HG02852 (cell line): ENCODE data around the gene MYH7.
"Not testable (repeated sequence)": the region's sequence is repeated elsewhere in the genome, so short reads cannot be mapped to it uniquely, and the experiment has no call there.

Source experiments
- ATAC-seq: cut with Tn5 transposase; IDR thresholded peaks from one replicate; pipeline ENCODE4 v1.9.1; 2021; ENCODE audit warnings: mild to moderate bottlenecking, moderate library complexity; ENCODE audit not compliant: unreplicated experiment

MYH7 gene

DNA sequence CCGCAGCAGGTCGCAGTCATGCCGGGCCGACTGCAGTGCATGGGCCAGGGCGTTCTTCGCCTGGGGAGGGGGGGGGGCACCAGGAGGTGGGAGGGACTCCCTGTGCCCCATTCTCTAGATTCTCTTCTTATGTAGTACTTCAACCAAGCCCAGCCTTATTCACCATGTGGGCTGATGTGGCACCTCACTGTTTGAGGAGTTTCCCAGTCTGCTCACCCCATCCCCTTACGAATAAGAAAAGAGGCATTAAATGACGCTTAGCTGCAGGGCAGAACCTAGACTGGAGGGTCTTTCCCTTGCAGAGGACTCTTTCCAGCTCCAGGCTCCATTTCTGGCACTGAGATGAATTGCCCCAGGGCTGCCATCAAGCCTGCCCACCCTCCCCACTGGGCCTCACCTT lies 46.5 kb downstream of the MYH7 start:
- no peak for ATAC-seq

DNA sequence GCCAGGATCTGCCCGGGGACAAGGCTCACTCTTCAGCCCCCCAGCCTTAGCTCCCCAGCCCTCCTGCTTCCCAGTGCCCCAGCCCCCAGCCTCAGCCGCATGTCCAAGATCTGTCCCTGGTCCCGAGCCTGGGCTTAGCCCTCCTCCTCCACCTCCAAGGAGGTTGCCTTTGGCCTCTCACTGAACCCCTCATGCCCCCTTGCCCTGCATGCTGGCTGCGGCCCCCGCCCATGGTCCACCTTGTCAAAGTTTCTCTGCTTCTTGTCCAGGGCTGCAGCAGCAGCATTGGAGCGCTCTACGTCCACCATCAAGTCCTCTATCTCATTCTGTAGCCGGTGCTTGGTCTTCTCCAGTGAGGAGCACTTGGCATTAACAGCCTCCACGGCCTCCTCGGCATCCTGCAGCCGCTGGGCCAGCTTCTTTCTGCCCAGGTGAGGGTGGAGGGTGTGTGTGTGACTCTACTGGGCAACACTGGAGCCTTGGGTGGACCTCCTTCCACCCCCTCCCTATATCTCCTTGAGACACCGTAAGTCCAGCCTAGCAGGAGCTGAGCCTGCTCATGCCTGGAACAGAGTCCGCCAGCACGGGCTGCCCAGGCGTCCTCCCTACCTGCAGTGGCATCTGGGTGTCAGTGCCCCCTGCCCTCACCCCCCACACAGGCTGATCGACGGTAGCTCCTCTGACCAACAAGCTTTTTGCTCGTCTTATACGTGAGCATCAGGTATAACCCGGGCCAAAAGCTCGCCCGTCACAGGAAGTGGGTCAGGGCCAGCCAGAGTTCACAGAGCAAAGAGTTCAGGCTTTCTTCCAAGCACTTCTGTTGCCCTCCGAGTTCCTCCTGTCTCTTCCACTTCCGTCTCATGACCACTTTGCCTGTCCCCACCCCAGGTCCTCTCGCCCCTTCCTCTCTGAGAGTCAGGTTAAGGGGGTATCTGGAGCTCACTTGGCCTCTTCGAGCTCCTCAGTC lies 47.3 kb downstream of the MYH7 start:
- ATAC-seq: no peak

DNA sequence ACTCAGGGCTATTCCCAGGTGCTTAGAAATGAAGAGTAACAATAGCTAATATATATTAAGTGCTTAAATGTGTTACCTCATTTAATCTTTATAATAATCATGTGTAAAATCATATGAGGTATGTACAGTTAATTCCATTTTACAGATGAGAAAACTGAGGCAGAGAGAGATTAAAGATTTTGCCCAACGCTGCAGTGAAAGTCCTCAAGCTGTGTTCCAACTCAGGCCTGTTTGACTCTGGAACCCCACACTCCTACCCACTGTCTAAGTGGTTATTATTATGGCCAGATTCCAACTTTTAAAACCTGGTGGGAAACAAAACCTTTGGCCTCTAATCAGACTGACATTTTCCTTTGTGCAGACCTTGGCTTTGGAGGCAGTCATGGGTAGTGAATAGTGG lies 48.5 kb downstream of the MYH7 start:
- no peak for ATAC-seq

DNA sequence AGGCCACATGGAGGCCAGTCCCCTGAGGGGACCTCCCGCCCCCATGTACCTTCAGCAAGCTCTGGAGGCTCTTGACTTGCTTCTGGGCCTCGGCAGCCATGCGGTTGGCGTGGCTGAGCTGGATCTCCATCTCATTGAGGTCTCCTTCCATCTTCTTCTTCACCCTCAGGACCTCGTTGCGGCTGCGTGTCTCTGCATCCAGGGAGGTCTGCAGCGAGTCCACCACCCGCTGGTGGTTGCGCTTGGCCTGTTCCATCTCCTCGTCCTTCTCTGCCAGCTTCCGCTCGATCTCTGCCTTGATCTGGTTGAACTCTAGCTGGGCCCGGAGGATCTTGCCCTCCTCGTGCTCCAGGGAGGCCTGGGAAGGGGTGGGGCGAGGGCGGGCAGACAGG lies 49.2 kb downstream of the MYH7 start:
- not testable (repeated sequence) for ATAC-seq

DNA sequence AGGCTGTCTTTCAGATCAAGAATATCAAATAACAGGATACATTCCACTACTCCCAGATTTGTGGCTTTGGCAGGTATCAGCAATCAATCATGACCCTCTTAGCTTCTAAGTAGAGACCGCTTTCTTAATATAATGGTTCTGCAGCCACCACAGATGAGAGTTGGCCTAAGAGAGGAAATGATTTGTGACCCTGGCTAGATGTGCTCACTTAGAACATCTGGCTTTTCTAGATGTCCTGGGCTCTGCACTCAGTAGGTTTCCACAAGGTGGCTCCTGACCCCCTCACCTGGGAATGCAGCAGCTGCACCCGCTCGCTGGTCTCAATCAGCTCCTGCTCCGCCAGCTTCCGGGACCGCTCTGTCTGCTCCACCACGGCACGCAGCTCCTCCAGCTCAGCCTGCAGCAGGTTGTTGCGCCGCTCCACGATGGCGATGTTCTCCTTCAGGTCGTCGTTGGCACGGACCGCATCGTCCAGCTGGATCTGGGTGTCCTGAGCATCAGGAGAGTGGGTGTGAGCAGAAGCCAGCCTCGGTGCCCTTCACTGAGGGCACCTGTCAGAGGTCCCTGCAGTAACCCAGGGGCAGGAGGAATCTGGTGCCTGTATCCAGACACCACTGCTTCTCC lies 49.7 kb downstream of the MYH7 start:
- ATAC-seq: no peak

- ATAC-seq: no peak
Observed at GRCh38 chr14:23385244-23385641, 50.2 kb downstream of the MYH7 start.

DNA sequence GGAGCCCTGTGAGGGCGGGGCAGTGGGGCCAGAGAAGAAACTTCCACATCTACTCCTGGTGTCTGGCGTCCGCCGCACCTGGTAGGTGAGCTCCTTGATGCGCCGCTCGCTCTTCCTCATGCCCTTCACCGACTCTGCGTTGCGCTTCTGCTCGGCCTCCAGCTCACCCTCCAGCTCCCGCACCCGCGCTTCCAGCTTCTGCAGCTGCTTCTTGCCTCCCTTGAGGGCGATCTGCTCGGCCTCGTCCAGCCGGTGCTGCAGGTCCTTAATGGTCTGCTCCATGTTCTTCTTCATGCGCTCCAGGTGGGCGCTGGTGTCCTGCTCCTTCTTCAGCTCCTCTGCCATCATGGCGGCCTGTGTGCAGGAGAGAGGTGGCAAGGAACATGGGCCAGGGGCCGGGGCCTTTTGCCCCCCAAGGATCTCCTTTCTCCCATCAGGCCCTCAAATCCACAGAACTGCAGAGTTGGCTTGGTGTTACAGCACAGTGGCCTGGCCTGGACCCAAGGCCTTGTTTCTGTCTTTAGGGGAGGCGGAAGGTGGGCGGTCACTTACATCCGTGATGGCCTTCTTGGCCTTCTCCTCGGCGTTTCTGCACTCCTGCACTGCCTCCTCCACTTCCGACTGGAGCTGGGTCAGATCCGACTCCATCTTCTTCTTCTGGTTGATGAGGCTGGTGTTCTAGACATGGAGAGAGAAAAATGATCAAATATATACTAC lies 50.9 kb downstream of the MYH7 start:
- no peak for ATAC-seq

- ATAC-seq: no peak
Observed at GRCh38 chr14:23382731-23383440, 52.6 kb downstream of the MYH7 start.

- ATAC-seq: no peak
Observed at GRCh38 chr14:23382276-23382675, 53.2 kb downstream of the MYH7 start.

DNA sequence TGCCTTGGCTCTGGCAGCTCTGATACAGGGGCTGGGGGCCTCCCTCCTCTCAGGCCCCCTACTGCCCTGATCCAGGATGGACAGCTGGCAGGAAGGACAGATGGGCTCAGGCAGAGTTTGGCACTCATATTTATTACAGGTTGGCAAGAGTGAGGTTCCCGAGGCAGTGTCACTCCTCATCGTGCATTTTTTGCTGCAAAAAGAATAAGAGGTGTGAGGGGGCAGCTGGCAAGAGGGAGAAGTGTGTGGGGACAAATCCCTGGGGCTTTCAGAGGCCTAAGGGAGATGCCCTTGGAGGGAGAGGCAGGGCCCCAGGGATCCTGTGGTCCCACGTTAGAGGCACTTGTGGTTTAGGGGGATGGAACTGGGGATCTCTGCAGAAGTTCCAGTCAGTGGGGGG lies 53.6 kb downstream of the MYH7 start:
- ATAC-seq: no peak

DNA sequence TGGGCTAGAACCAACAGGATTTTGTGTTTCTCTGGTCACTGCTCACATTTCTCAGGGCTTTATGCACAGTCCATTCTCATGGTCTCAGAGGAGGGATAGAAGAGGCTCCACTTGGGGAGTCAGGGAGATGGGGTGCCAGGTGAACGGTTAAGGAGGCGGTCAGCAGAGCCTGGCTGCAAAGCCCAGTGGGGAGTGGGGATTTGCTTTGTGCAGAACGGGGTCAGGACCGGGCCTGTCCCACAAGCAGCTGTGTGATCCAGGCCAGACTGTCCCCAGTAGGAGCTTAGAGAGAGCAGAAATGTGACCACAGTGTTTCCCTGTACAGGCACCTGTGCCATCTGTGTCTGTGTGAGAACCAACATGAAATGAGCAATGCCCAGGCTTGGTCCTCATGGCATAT lies 54.5 kb downstream of the MYH7 start:
- no peak for ATAC-seq

DNA sequence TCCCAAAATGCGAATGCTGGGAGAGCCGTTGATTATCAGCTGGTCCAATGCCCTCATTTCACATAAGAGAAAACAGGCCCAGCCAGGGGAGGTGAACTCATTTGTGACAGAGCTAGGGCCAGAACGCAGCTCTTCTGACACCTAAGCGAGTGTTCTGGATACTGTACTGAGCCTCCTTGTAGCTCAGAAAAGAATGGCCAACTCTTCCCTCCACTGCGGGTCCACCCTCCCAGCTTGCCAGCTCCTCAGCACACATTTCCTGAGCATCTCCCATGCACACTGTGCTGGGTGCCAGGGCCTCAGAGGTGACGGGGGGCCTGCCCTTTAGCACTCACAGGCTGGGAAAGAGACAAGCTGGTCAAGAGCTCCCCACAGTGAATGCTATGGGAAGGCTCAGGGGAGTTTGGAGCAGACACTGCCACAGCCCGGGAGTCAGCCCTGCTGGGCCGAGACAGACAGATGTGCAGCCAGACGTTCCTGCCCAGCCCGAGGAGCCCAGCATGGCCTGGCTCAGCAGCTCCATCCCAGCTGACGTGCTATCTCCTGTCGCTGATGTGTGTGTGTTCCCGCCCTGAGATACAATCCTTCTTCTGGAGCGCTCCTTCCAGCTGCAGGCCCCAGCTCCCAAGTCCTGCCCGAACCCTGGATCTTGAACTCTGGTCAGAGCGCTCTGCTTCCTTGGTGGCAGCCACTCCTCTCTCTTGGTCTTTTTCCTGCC lies 55.1 kb downstream of the MYH7 start:
- no peak for ATAC-seq

DNA sequence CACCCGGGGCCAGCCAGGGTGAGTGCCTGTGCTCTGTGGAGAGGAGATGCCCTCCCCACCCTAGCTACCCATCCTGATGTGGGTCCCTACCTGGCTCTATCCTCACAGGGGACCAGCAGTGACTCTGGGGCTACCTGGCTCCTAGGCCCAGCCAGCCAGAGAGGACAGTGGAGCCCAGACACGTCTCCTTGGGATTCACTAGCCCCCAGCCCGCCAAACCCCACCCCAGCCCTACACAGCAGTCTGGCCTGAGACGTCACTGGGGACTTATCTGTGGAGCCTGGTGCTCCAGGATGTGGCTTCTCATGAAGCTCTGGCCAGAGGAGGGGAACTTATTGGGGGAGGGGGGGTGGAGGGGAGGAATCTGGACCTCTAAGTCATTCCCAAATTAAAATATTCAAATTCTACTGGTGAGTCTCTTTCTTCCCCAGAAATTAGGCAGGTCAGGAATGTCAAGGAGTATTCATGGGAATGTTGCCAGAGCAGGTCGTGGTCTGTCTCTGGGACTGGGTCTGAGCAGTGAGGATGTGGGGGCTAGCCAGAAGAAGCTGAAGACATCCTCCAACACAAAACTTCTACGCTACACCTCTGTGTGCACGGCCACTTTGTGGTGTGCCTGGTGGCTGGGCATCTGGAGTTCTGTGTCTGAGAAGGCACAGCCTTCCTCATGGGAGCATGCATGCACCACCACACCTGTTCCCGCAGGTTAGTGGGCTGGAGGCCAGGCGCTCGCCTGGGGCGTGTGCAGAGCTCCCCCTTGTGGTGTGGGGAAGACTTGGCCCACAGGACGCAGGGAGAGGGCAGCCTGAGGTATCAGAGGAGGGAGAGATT lies 55.9 kb downstream of the MYH7 start:
- no peak for ATAC-seq

- no peak for ATAC-seq
Observed at GRCh38 chr14:23378612-23379220, 56.7 kb downstream of the MYH7 start.

DNA sequence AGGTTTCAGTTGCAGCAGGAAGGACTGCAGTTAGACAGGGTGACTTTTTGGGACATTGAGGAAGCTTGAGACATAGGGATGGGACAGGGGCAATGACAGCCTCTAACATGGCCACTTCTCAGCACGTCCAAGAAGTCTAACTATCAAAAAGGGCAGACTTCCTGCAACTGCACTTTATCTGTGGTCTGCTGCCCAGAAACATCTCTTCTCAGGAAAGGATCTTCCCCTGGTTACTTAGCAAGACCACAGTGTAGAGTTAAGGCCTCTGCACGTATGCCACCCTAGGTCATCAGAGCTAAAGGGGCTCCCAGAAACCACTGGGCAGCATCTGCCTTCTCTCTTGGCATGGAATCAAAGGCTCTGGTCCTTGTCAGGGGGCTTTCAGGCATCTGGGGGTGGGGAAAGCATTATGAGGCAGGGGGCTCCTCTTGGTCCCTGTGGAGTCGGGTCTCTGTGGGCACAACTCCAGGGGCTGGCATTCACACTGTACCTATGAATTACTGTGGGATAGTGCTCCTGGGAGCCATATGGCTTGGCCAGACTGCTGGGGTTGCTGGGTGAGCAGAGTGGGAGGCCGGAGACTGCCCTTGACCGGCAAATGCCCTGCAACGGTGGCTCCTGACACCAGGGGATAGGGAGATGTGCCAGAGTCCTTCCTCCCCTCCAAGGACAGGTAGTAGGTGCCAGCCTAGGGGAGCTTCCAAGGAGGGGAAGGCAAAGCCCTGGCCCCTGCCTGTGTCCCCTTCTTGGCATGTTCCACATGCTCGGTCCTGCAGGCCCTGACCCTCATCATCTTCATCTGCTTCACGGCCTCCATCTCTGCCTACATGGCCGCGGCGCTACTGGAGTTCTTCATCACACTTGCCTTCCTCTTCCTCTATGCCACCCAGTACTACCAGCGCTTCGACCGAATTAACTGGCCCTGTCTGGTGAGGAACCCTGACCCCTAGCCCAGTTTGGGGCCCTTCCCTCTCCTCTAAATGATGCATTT lies 57.6 kb downstream of the MYH7 start:
- ATAC-seq: no peak

- no peak for ATAC-seq
Observed at GRCh38 chr14:23377198-23377550, 58.3 kb downstream of the MYH7 start.

DNA sequence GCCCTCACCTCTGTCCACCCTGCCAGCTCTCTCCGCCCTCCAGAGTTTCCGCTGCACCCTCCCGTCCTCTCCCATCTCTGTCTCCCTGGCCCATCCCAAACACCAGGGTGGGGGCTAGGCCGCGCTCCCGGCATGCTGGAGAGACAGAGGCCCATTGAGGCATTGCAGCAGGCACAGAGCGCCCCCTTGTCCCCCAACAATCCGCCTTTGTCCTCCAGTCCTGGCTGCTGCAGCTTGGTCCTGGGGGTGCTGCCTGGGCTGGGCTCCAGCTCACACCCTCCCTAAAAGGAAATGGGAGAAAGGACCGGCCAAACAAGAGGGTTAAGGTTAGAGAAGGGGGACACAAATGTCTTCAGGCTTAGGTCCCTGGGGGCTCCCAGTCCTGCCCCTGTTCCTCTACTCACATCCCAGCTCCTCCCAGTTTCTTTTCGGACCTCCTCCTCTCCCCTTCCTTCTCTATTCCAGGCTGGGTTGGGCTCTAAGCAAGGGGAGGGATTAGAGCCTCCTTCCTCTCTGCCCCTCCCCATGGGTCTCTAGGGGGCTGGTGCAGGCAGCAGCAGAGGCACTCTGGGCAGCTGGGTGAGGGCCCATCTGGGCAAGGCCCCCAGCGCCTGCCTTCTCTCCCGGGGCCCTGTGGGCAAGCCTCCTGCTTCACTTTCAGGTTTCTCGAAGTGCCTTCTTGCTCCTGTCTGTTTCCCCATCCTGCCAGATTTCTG lies 58.8 kb downstream of the MYH7 start, which contains the start of gene CMTM5:
TSS of gene CMTM5 (plus strand) at position 565 of the 716 bp plus-strand sequence. CDS start 206 bp downstream, outside the sequence.
- ATAC-seq: no peak
